ENCODE data around the gene ADNP. TPM values are rescaled to one million over a fixed set of nuclear protein-coding genes. Genes with fewer than 3 reads are reported as not detected.

Gene ADNP
- total RNA-seq, 1 experiment from 2014 or later: 27.5 TPM

DNA sequence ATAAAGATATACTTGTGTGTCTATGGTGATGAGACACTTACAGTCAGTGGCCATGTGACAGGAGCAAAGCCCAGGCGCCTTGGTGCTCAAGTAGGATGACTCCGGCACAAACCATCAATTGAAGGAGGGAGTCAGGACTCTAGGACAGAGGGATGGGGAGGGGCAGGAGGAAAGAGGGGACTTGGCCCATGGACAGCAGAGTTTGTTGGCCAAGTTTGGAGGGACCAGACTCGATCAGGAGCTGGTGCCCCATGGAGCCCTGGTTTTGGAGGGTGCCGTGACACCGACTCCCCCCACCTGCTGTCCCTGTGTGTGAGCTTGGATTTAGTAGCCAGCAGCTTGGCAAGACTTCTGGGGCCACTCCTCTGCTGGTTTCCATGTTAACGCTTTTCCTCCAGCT is 66.1 kb downstream of the ADNP start:
- POLR2A ChIA-PET (ENCODE audit: unreplicated experiment): no interaction called here
- no peak for TF ChIP-seq EZH2 (IDR thresholded peaks at IDR 0.05; ENCODE audit: low read length, unreplicated experiment)
- no peak for TF ChIP-seq EZH2phosphoT487 (IDR thresholded peaks at IDR 0.05; ENCODE audit: borderline replicate concordance, low read length)
- TF ChIP-seq, protein P1, sequence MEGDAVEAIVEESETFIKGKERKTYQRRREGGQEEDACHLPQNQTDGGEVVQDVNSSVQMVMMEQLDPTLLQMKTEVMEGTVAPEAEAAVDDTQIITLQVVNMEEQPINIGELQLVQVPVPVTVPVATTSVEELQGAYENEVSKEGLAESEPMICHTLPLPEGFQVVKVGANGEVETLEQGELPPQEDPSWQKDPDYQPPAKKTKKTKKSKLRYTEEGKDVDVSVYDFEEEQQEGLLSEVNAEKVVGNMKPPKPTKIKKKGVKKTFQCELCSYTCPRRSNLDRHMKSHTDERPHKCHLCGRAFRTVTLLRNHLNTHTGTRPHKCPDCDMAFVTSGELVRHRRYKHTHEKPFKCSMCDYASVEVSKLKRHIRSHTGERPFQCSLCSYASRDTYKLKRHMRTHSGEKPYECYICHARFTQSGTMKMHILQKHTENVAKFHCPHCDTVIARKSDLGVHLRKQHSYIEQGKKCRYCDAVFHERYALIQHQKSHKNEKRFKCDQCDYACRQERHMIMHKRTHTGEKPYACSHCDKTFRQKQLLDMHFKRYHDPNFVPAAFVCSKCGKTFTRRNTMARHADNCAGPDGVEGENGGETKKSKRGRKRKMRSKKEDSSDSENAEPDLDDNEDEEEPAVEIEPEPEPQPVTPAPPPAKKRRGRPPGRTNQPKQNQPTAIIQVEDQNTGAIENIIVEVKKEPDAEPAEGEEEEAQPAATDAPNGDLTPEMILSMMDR (conservative IDR thresholded peaks at IDR 0.05; ENCODE audit: low read depth, low read length): no peak
- no peak overlapping the region for H2AFZ ChIP-seq (ENCODE audit: low read length)

GRCh38 chr20:50862546-50862945 is 68.7 kb downstream of the ADNP start:
- Histone ChIP-seq H2AFZ (ENCODE audit: low read length) (no peak overlapping the region), H3K4me3 (ENCODE audit: low read length) (no peak overlapping the region), H3K9me2 (replicated peaks; ENCODE audit: low read length) (no peaks in the 10 kb centered on the region), H3K27ac (ENCODE audit: low read length) (no peak overlapping the region), H3K79me2 (ENCODE audit: low read length) (no peaks in the 10 kb centered on the region), H3K27me3 (ENCODE audit: low read length) (no peaks in the 10 kb centered on the region), H3K9ac (ENCODE audit: low read length) (no peak overlapping the region), H3F3A (ENCODE audit: low read length, unreplicated experiment) (no peaks in the 10 kb centered on the region), H3K9me3 (ENCODE audit: low read length) (no peaks in the 10 kb centered on the region), H3K4me1 (ENCODE audit: insufficient read depth, low read length) (no peaks in the 10 kb centered on the region), H3K4me2 (ENCODE audit: low read length) (no peak overlapping the region), H3K36me3 (ENCODE audit: low read depth, low read length) (no peaks in the 10 kb centered on the region), H4K20me1 (ENCODE audit: low read length) (no peaks in the 10 kb centered on the region)
- ATAC-seq: no peak
- ChIA-PET POLR2A (ENCODE audit: unreplicated experiment) (no interaction called here), CTCF (interaction anchor here (0.6 kb wide), 1 partner anchor 68 kb away, joined by 3 read pairs; no protein-coding TSS in a partner anchor)
- intact Hi-C loops (cut with micrococcal nuclease): no loop called here
- TF ChIP-seq EZH2phosphoT487 (IDR thresholded peaks at IDR 0.05; ENCODE audit: borderline replicate concordance, low read length): no peak
- TF ChIP-seq, protein P1 (conservative IDR thresholded peaks at IDR 0.05; ENCODE audit: low read depth, low read length): no peak
- TF ChIP-seq EZH2 (IDR thresholded peaks at IDR 0.05; ENCODE audit: low read length, unreplicated experiment): no peak
- BruUV-seq (replicated peaks): no TSS peak
- no peak for DNase-seq

More for the DNA sequence above, 66.1 kb downstream of the ADNP start:
- no peaks in the 10 kb centered on the region for H3K79me2 ChIP-seq (ENCODE audit: low read length)
- CTCF ChIA-PET: no interaction called here
- ATAC-seq (no peak), DNase-seq (no peak)
- H3K4me3 ChIP-seq (ENCODE audit: low read length): no peak overlapping the region
- H3K4me2 ChIP-seq (ENCODE audit: low read length): no peak overlapping the region
- H3K9me3 ChIP-seq (ENCODE audit: low read length): no peaks in the 10 kb centered on the region
- H3K9me2 ChIP-seq (replicated peaks; ENCODE audit: low read length): no peaks in the 10 kb centered on the region
- no peaks in the 10 kb centered on the region for H3F3A ChIP-seq (ENCODE audit: low read length, unreplicated experiment)
- H3K9ac ChIP-seq (ENCODE audit: low read length): no peak overlapping the region
- no peak overlapping the region for H3K27ac ChIP-seq (ENCODE audit: low read length)
- H3K27me3 ChIP-seq (ENCODE audit: low read length): no peaks in the 10 kb centered on the region
- no TSS peak for BruUV-seq (replicated peaks)
- H3K4me1 ChIP-seq (ENCODE audit: insufficient read depth, low read length): no peaks in the 10 kb centered on the region
- no peaks in the 10 kb centered on the region for H3K36me3 ChIP-seq (ENCODE audit: low read depth, low read length)
- no peaks in the 10 kb centered on the region for H4K20me1 ChIP-seq (ENCODE audit: low read length)
- intact Hi-C loops (cut with micrococcal nuclease): no loop called here

GRCh38 chr20:50861012-50861411 is 70.2 kb downstream of the ADNP start:
- Histone ChIP-seq H2AFZ (ENCODE audit: low read length) (no peak overlapping the region), H3K36me3 (ENCODE audit: low read depth, low read length) (no peaks in the 10 kb centered on the region), H3K9me2 (replicated peaks; ENCODE audit: low read length) (no peaks in the 10 kb centered on the region), H3K4me3 (ENCODE audit: low read length) (no peak overlapping the region), H3K4me2 (ENCODE audit: low read length) (no peak overlapping the region), H3K4me1 (ENCODE audit: insufficient read depth, low read length) (no peaks in the 10 kb centered on the region), H4K20me1 (ENCODE audit: low read length) (no peaks in the 10 kb centered on the region), H3F3A (ENCODE audit: low read length, unreplicated experiment) (no peaks in the 10 kb centered on the region), H3K9me3 (ENCODE audit: low read length) (no peaks in the 10 kb centered on the region), H3K79me2 (ENCODE audit: low read length) (no peaks in the 10 kb centered on the region), H3K9ac (ENCODE audit: low read length) (no peak overlapping the region), H3K27ac (ENCODE audit: low read length) (no peak overlapping the region), H3K27me3 (ENCODE audit: low read length) (no peaks in the 10 kb centered on the region)
- no peak for DNase-seq
- POLR2A ChIA-PET (ENCODE audit: unreplicated experiment): no interaction called here
- ATAC-seq: no peak
- TF ChIP-seq, protein P1 (conservative IDR thresholded peaks at IDR 0.05; ENCODE audit: low read depth, low read length): no peak
- no peak for TF ChIP-seq EZH2phosphoT487 (IDR thresholded peaks at IDR 0.05; ENCODE audit: borderline replicate concordance, low read length)
- TF ChIP-seq EZH2 (IDR thresholded peaks at IDR 0.05; ENCODE audit: low read length, unreplicated experiment): no peak
- CTCF ChIA-PET: no interaction called here
- BruUV-seq (replicated peaks): no TSS peak
- intact Hi-C loops (cut with micrococcal nuclease): no loop called here
